ENCODE results near the gene TSHR. TPM values are rescaled to one million over a fixed set of nuclear protein-coding genes. Genes with fewer than 3 reads are reported as not detected.

Gene TSHR
- total RNA-seq, 2 donors from 2014 or later: 0.58 TPM; not detected in 1

DNA sequence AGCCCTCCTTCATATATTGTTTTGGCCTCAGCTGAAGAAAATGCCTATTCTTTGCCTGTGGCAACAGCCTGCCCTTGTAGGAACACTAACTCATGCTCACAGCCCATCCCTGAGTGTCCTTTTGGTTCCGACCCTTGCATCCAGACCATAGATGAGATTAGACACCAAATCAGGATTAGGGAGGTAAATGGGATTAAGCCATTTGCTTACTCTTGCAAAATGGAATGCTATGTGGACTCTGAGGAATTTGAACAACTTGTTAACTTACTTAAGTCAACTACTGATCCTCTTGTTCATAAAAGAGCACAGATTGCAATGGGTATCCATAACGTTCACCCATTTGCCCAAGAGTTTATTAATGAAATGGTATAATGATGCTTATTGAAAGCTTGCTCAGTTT is 27.3 kb downstream of the TSHR start:
- no peaks in the 10 kb centered on the region for H3K27me3 ChIP-seq (ENCODE audit: control insufficient read depth, insufficient read depth, low read length, poor library complexity, severe bottlenecking)
- TF ChIP-seq, protein P1, sequence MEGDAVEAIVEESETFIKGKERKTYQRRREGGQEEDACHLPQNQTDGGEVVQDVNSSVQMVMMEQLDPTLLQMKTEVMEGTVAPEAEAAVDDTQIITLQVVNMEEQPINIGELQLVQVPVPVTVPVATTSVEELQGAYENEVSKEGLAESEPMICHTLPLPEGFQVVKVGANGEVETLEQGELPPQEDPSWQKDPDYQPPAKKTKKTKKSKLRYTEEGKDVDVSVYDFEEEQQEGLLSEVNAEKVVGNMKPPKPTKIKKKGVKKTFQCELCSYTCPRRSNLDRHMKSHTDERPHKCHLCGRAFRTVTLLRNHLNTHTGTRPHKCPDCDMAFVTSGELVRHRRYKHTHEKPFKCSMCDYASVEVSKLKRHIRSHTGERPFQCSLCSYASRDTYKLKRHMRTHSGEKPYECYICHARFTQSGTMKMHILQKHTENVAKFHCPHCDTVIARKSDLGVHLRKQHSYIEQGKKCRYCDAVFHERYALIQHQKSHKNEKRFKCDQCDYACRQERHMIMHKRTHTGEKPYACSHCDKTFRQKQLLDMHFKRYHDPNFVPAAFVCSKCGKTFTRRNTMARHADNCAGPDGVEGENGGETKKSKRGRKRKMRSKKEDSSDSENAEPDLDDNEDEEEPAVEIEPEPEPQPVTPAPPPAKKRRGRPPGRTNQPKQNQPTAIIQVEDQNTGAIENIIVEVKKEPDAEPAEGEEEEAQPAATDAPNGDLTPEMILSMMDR (conservative IDR thresholded peaks at IDR 0.05): no peak
- no peak for DNase-seq
- Mint-ChIP-seq H3K36me3 (ENCODE audit: low read depth) (no peaks in the 10 kb centered on the region), H3K27me3 (ENCODE audit: insufficient read depth) (peaks cover 9% of the 10 kb centered on the region), H3K9me3 (no peaks in the 10 kb centered on the region), H3K27ac (no peak overlapping the region), H3K4me1 (no peaks in the 10 kb centered on the region), H3K4me3 (no peak overlapping the region)
- 93 to 100% methylated on average over 1 to 2 of the region's 2 CpGs for WGBS, 2 experiments (ENCODE audit: insufficient coverage in 1 of 2, insufficient read length in 1 of 2)
- no peaks in the 10 kb centered on the region for H3K4me1 ChIP-seq (ENCODE audit: control insufficient read depth, insufficient read depth, low read length)
- H3K9me3 ChIP-seq (ENCODE audit: control insufficient read depth, low read length): no peaks in the 10 kb centered on the region
- no peak overlapping the region for H3K27ac ChIP-seq (ENCODE audit: low read depth, low read length)
- H3K4me3 ChIP-seq (ENCODE audit: low read length): no peak overlapping the region
- H3K36me3 ChIP-seq (ENCODE audit: control insufficient read depth, insufficient read depth, low read length): no peaks in the 10 kb centered on the region
- H3K9ac ChIP-seq (ENCODE audit: extremely low read depth, low read length, poor library complexity, severe bottlenecking): no peak overlapping the region

DNA sequence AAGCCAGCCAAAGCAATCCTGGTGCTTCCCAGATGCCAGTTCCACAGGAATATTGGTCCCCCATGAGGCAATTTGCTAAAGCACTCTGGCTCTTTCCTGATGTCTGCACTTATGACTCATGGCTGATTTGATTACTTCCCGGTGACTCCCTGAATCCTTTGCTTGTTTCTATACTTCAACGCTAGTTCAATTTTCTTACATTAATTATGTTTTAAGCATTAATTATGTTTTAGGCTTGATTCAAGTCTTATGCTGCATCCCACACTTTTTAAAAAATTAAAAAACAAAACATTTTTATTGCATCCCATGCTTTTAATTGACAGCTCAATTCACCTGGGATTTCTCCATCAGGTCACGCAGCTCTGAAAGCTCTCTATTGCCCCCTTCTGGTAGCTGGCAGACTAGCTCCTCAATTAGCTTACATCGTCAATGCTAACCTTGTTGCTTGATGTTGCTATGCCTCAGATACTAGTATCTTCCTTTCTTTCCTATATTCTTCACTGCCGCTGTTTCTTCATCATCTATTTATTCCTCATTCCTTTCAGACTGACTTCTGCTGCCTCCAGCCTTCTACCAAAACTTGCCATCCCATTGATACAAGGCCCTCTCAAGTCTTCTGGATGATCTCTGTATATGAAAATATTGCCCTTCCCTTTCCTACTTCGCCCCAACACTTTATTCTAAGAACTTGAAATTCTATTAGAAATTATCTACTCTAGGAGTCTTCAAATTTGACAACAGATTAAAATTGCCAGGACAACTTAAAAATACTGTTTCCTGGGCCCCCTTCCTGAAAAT is 32.0 kb downstream of the TSHR start:
- TF ChIP-seq, protein P1 (conservative IDR thresholded peaks at IDR 0.05): peak; percentile 97
- DNase-seq: peak; percentile 89

DNA sequence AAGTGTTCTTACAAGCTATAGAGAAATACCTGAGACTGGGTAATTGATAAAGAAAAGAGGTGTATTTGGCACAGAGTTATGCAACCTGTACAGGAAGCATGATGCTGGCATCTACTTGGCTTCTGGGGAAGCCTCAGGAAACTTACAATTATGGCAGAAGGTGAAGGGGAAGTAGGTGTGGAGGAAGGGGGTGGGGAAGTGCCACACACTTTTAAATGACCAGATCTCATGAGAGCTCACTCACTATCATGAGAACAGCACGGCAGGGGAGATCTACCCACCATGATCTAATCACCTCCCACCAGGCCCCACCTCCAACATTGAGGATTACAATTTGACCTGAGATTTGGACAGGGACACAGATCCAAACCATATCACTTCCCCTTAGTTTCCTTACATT is 32.8 kb downstream of the TSHR start:
- H3K4me1 ChIP-seq (ENCODE audit: control insufficient read depth, insufficient read depth, low read length): peaks cover 4% of the 10 kb centered on the region
- H3K9me3 ChIP-seq (ENCODE audit: control insufficient read depth, low read length): no peaks in the 10 kb centered on the region
- WGBS, 2 experiments (ENCODE audit: insufficient coverage in 1 of 2, insufficient read length in 1 of 2): 77% methylated on average over 1 of the region's 1 CpG; no CpG with 5 or more reads in 1 of the 2 experiments
- Mint-ChIP-seq H3K27ac (no peak overlapping the region), H3K9me3 (no peaks in the 10 kb centered on the region), H3K36me3 (ENCODE audit: low read depth) (no peaks in the 10 kb centered on the region), H3K4me3 (no peak overlapping the region), H3K27me3 (ENCODE audit: insufficient read depth) (peaks cover 2% of the 10 kb centered on the region), H3K4me1 (peaks cover 4% of the 10 kb centered on the region)
- TF ChIP-seq, protein P1 (conservative IDR thresholded peaks at IDR 0.05): no peak
- no peak overlapping the region for H3K9ac ChIP-seq (ENCODE audit: extremely low read depth, low read length, poor library complexity, severe bottlenecking)
- no peaks in the 10 kb centered on the region for H3K36me3 ChIP-seq (ENCODE audit: control insufficient read depth, insufficient read depth, low read length)
- H3K4me3 ChIP-seq (ENCODE audit: low read length): no peak overlapping the region
- no peak for DNase-seq
- no peak overlapping the region for H3K27ac ChIP-seq (ENCODE audit: low read depth, low read length)
- no peaks in the 10 kb centered on the region for H3K27me3 ChIP-seq (ENCODE audit: control insufficient read depth, insufficient read depth, low read length, poor library complexity, severe bottlenecking)

More for the DNA sequence above, 32.0 kb downstream of the TSHR start:
- no peaks in the 10 kb centered on the region for H3K36me3 Mint-ChIP-seq (ENCODE audit: low read depth)
- H3K9me3 Mint-ChIP-seq: no peaks in the 10 kb centered on the region
- Histone ChIP-seq H3K4me1 (ENCODE audit: control insufficient read depth, insufficient read depth, low read length) (peaks cover 4% of the 10 kb centered on the region), H3K4me3 (ENCODE audit: low read length) (no peak overlapping the region), H3K9me3 (ENCODE audit: control insufficient read depth, low read length) (no peaks in the 10 kb centered on the region), H3K27ac (ENCODE audit: low read depth, low read length) (no peak overlapping the region), H3K36me3 (ENCODE audit: control insufficient read depth, insufficient read depth, low read length) (no peaks in the 10 kb centered on the region), H3K27me3 (ENCODE audit: control insufficient read depth, insufficient read depth, low read length, poor library complexity, severe bottlenecking) (no peaks in the 10 kb centered on the region), H3K9ac (ENCODE audit: extremely low read depth, low read length, poor library complexity, severe bottlenecking) (no peak overlapping the region)
- H3K27ac Mint-ChIP-seq: no peak overlapping the region
- peaks cover 2% of the 10 kb centered on the region for H3K27me3 Mint-ChIP-seq (ENCODE audit: insufficient read depth)
- WGBS, 2 experiments (ENCODE audit: insufficient coverage in 1 of 2, insufficient read length in 1 of 2): 42 to 49% methylated on average over 4 to 6 of the region's 6 CpGs
- H3K4me3 Mint-ChIP-seq: no peak overlapping the region
- peaks cover 4% of the 10 kb centered on the region for H3K4me1 Mint-ChIP-seq

Measured in endodermal cell (in vitro differentiated cells).